ENCODE data around the gene CXCL1. TPM values are rescaled to one million over a fixed set of nuclear protein-coding genes. Genes with fewer than 3 reads are reported as not detected.

Gene CXCL1
- total RNA-seq: 1.5 and 27.6 TPM in 2 replicates

GRCh38 chr4:73869130-73870055, at the start of gene CXCL1:
CXCL1 (plus strand) TSS chr4:73869393; CDS start chr4:73869471, 78 bp downstream.

DNA sequence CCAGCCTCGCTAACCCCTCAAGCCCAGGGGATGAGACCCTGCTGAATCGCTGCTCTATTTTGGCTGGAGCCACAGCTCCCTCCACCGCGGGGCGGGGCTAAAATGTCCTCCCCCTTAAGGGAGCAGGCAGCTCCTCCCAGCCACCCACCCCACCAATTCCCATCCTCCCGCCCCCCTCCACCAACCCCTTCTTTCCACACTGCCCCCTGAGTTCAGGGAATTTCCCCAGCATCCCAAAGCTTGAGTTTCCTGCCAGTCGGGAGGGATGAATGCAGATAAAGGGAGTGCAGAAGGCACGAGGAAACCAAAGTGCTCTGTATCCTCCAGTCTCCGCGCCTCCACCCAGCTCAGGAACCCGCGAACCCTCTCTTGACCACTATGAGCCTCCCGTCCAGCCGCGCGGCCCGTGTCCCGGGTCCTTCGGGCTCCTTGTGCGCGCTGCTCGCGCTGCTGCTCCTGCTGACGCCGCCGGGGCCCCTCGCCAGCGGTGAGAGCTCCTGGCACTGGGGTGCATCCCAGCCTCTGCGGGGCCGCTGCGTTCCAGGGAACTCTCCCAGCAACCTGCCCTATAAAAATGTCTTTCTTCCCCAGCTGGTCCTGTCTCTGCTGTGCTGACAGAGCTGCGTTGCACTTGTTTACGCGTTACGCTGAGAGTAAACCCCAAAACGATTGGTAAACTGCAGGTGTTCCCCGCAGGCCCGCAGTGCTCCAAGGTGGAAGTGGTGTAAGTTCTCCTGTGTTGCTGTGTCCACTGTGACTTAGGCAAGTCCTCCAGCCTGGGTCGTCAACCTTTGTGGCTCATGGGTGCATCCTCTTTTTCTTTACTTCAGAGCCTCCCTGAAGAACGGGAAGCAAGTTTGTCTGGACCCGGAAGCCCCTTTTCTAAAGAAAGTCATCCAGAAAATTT, 32.6 kb upstream of the CXCL1 start, which contains the start of gene CXCL6:
CXCL6 (plus strand) TSS at position 306 of the 907 bp plus-strand sequence; CDS start at position 379, 73 bp downstream.

DNA sequence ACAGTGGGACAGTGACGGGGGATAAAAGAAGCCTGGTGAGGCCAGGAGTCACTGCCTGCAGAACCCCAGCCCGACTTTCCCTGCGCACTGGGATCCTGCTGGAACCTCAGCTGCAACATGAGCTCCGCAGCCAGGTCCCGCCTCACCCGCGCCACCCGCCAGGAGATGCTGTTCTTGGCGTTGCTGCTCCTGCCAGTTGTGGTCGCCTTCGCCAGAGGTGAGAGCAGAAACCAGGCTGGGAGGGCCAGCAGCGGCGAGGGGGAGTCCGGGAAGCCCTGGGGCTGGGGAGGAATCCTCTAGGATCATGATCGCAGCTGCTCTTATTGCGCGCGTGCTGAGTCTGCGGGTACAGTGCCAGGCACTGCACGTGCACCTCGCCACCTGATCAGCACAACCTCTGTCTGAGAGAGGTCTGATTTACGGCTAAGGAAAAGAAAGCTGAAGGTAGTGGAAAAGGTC, 15.9 kb upstream of the CXCL1 start, which contains the start of gene PF4V1:
PF4V1 (plus strand) TSS at position 51 of the 459 bp plus-strand sequence; CDS start at position 118, 67 bp downstream.

Other genes with a start within 250 kb of the CXCL1 start
- under 0.01 TPM in 1 of 2 replicates, not detected in the other for gene RASSF6, start 249.0 kb upstream of the CXCL1 start, total RNA-seq
- 0.17 and 1.9 TPM in 2 replicates for gene CXCL8, start 128.8 kb upstream of the CXCL1 start, total RNA-seq
- gene CXCL6, start 32.7 kb upstream of the CXCL1 start, total RNA-seq: 5.0 and 14.3 TPM in 2 replicates
- gene PF4V1, start 16.1 kb upstream of the CXCL1 start, total RNA-seq: 1.9 and 12.0 TPM in 2 replicates
- not detected in 2 replicates for gene PF4, start 112.6 kb downstream of the CXCL1 start, total RNA-seq
- gene PPBP, start 118.8 kb downstream of the CXCL1 start, total RNA-seq: not detected in 2 replicates
- 0.17 and 0.95 TPM in 2 replicates for gene CXCL5, start 129.3 kb downstream of the CXCL1 start, total RNA-seq
- gene CXCL3, start 169.3 kb downstream of the CXCL1 start, total RNA-seq: 0.86 and 3.0 TPM in 2 replicates
- 2.1 and 3.5 TPM in 2 replicates for gene CXCL2, start 229.8 kb downstream of the CXCL1 start, total RNA-seq

Data from bronchial smooth muscle cell (primary cell).